HEK293 (cell line): Measurements from ENCODE around the gene CENPC.

Source experiments
- CTCF ChIP-seq: fragments of 450-650 bp; formaldehyde crosslinking; IDR thresholded peaks from 2 replicates; pipeline ENCODE4 v1.5.1; 2016; ENCODE audit warnings: missing biosample characterization, missing genetic modification characterization
- KLF16 ChIP-seq: fragments of 450-650 bp; formaldehyde crosslinking; IDR thresholded peaks from 2 replicates; pipeline ENCODE4 v1.5.1; 2017; ENCODE audit warnings: missing biosample characterization, missing genetic modification characterization
- RBAK ChIP-seq: fragments of 450-650 bp; formaldehyde crosslinking; IDR thresholded peaks from 2 replicates; pipeline ENCODE4 v1.5.1; 2016; ENCODE audit warnings: missing biosample characterization, missing genetic modification characterization
- ZNF140 ChIP-seq: fragments of 450-650 bp; formaldehyde crosslinking; IDR thresholded peaks from 2 replicates; pipeline ENCODE4 v1.5.1; 2016; ENCODE audit warnings: missing biosample characterization, missing genetic modification characterization
- ZNF274 ChIP-seq, 2 experiments: fragments of 200-500 bp in 1 of 2; fragments of 450-650 bp in 1 of 2; sonication (Bioruptor generic) in 1 of 2; formaldehyde crosslinking in 1 of 2; IDR thresholded peaks; 2 replicates each; pipeline versions ENCODE4 v1.5.1 to v1.6.1; 2014 to 2016; ENCODE audit warnings: borderline replicate concordance in 1 of 2, inconsistent platforms in 1 of 2, low read length in 1 of 2, missing biosample characterization in 1 of 2, missing genetic modification characterization in 1 of 2
- TF ChIP-seq, protein P1 (sequence below): fragments of 450-650 bp; IDR thresholded peaks from 2 replicates; pipeline ENCODE4 v1.5.1; 2018; ENCODE audit warnings: missing biosample characterization, missing genetic modification characterization

GRCh38 chr4:67576059-67576466 lies 30.8 kb upstream of the CENPC start:
- TF ChIP-seq CTCF (tag by site-specific recombination) (no peak), RBAK (tag by site-specific recombination) (no peak), ZNF274 (IDR thresholded peaks at IDR 0.05; ENCODE audit: low read length) (no peak), ZNF274 (tag by site-specific recombination; IDR thresholded peaks at IDR 0.05; ENCODE audit: borderline replicate concordance) (no peak), KLF16 (tag by site-specific recombination) (no peak), ZNF140 (tag by site-specific recombination) (no peak)
- TF ChIP-seq, protein P1, sequence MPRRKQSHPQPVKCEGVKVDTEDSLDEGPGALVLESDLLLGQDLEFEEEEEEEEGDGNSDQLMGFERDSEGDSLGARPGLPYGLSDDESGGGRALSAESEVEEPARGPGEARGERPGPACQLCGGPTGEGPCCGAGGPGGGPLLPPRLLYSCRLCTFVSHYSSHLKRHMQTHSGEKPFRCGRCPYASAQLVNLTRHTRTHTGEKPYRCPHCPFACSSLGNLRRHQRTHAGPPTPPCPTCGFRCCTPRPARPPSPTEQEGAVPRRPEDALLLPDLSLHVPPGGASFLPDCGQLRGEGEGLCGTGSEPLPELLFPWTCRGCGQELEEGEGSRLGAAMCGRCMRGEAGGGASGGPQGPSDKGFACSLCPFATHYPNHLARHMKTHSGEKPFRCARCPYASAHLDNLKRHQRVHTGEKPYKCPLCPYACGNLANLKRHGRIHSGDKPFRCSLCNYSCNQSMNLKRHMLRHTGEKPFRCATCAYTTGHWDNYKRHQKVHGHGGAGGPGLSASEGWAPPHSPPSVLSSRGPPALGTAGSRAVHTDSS, result no peak
